SK-N-SH (cell line): ENCODE results near the gene SMAD5.

Experiments used
- CTCF ChIP-seq: fragments of 200-600 bp; sonication (generic); IDR thresholded peaks from 2 replicates; pipeline ENCODE4 v1.6.1; 2017; ENCODE audit warnings: antibody characterized with exemption, mild to moderate bottlenecking, moderate library complexity
- EZH2phosphoT487 ChIP-seq: fragments of 200-600 bp; sonication (generic); IDR thresholded peaks from 2 replicates; pipeline ENCODE4 v1.6.1; 2017; ENCODE audit warnings: low read depth, mixed run types, mild to moderate bottlenecking, antibody characterized with exemption, moderate library complexity, borderline replicate concordance
- JUND ChIP-seq: IDR thresholded peaks from 2 replicates; pipeline ENCODE4 v1.4.0; 2012
- MAX ChIP-seq: IDR thresholded peaks from 2 replicates; pipeline ENCODE4 v1.4.0; 2012; ENCODE audit warnings: low read depth

- no peak for TF ChIP-seq JUND
- no peak for TF ChIP-seq MAX
- TF ChIP-seq CTCF: no peak
- TF ChIP-seq EZH2phosphoT487: no peak
These were observed 23.9 kb upstream of the SMAD5 start for GRCh38 chr5:136108766-136109165.
